Right lobe of liver (tissue), 6 donors: Measurements from ENCODE around the gene MCTP2. TPM values are rescaled to one million over a fixed set of nuclear protein-coding genes. Genes with fewer than 3 reads are reported as not detected.
A peak's percentile ranks its signal among the peaks of the same experiment; 100 is the strongest.

Experiments used
- ATAC-seq, 4 donors: fragments of 200-7000 bp; cut with Tn5 transposase; one replicate each; pipeline ENCODE4 v1.9.1; 2020; ENCODE audit warnings: mild to moderate bottlenecking in 4 of 4, moderate library complexity in 4 of 4
- DNase-seq, 3 donors: peaks; one replicate each; pipeline ENCODE4 v3.0.0-alpha.2; 2020
- H3K27ac ChIP-seq, 3 donors: fragments of 200-600 bp; one replicate each; pipeline ENCODE4 v1.8.0; 2022
- H3K27me3 ChIP-seq, 2 donors: fragments of 200-600 bp; one replicate each; pipeline ENCODE4 v1.8.0; 2022
- H3K36me3 ChIP-seq, 4 donors: fragments of 200-600 bp; sonication (generic) in 1 of 4; one replicate each; pipeline versions ENCODE4 v1.5.1 to v1.8.0; 2017 to 2022; ENCODE audit warnings: control low read depth in 1 of 4
- H3K4me1 ChIP-seq, 4 donors: fragments of 200-600 bp; sonication (generic) in 1 of 4; one replicate each; pipeline versions ENCODE4 v1.5.1 to v1.8.0; 2017 to 2022; ENCODE audit warnings: control low read depth in 1 of 4
- H3K4me3 ChIP-seq, 3 donors: fragments of 200-600 bp; one replicate each; pipeline ENCODE4 v1.8.0; 2022
- H3K9me3 ChIP-seq, 4 donors: fragments of 200-600 bp; sonication (generic) in 1 of 4; one replicate each; pipeline versions ENCODE4 v1.5.1 to v1.8.0; 2017 to 2022; ENCODE audit warnings: control low read depth in 1 of 4
- CTCF ChIP-seq, 4 donors: fragments of 200-600 bp in 3 of 4; fragments of 450-650 bp in 1 of 4; IDR thresholded peaks; one replicate each; pipeline versions ENCODE4 v1.5.1 to v1.8.0; 2016 to 2022; ENCODE audit warnings: antibody characterized with exemption in 4 of 4, mild to moderate bottlenecking in 2 of 4
- POLR2A ChIP-seq: fragments of 450-650 bp; IDR thresholded peaks from one replicate; pipeline ENCODE4 v1.6.1; 2017; ENCODE audit warnings: antibody characterized with exemption, mild to moderate bottlenecking
- WGBS: methylation state at CpG from one replicate; pipeline ENCODE4 v1.1.6; 2018; ENCODE audit warnings: low coverage, low lambda C conversion rate; ENCODE audit not compliant: insufficient coverage; ENCODE audit errors: missing lambda C conversion rate; 5-methylcytosine and 5-hydroxymethylcytosine counted together
- intact Hi-C, 2 donors: fragments of 100-400 bp; cut with DNase I; formaldehyde crosslinking; loops; one replicate each; pipeline versions ENCODE4 v1.11.2 to v1.14.1; 2022
- total RNA-seq, 6 experiments: library from RNA; depleted of rRNA in 2 of 6; stranded (reverse); fragments of >200 nt in 2 of 6; fragmentation: NEBNext Ultra II Directional in 3 of 6; extraction: Animal tissue kit (Norgen Biotek cat#: 25700) in 3 of 6; gene quantifications; one replicate each; pipeline versions ENCODE4 v1.1.0 to v1.2.4, GENCODE V29; 2016 to 2023
- donor health status: DM: no; HTN: yes; CAD: no.
- donor health status: DM: no; HTN: no; CAD: no.
- donor health status: DM: no; HTN: no; CAD: no.
- donor health status: DM: no; HTN: yes; CAD: no.
- donor health status: DM: no; HTN: yes; CAD: no.

MCTP2 gene
- total RNA-seq, 6 experiments from 2014 or later: 1.8 to 5.3 (median 2.9) TPM

GRCh38 chr15:94421706-94422105, 190.3 kb downstream of the MCTP2 start:
- DNase-seq: no peak
- WGBS: 38% methylated on average over 1 of the region's 1 CpG

GRCh38 chr15:94432279-94432678, 200.9 kb downstream of the MCTP2 start:
- TF ChIP-seq CTCF (IDR thresholded peaks at IDR 0.05): no peak
- TF ChIP-seq POLR2A: no peak
- no peaks in the 10 kb centered on the region for H3K36me3 ChIP-seq
- H3K4me3 ChIP-seq: no peak overlapping the region
- 45% methylated on average over 1 of the region's 1 CpG for WGBS
- no peaks in the 10 kb centered on the region for H3K4me1 ChIP-seq
- no peaks in the 10 kb centered on the region for H3K9me3 ChIP-seq
- no peak for DNase-seq
- H3K27ac ChIP-seq: no peak overlapping the region
- intact Hi-C loops: no loop called here
- H3K27me3 ChIP-seq: no peaks in the 10 kb centered on the region
- ATAC-seq: no peak

More at GRCh38 chr15:94421706-94422105, 190.3 kb downstream of the MCTP2 start:
- no peak for ATAC-seq
- no peak for TF ChIP-seq POLR2A
- no peak for TF ChIP-seq CTCF (IDR thresholded peaks at IDR 0.05)
- Histone ChIP-seq H3K27ac (no peak overlapping the region), H3K9me3 (no peaks in the 10 kb centered on the region), H3K4me1 (no peaks in the 10 kb centered on the region), H3K27me3 (no peaks in the 10 kb centered on the region), H3K4me3 (no peak overlapping the region), H3K36me3 (no peaks in the 10 kb centered on the region)
- intact Hi-C loops: no loop called here

- Histone ChIP-seq H3K36me3 (no peaks in the 10 kb centered on the region), H3K27me3 (no peaks in the 10 kb centered on the region), H3K27ac (no peak overlapping the region), H3K4me1 (no peaks in the 10 kb centered on the region), H3K4me3 (no peak overlapping the region), H3K9me3 (no peaks in the 10 kb centered on the region)
- 71% methylated on average over 3 of the region's 3 CpGs for WGBS
- TF ChIP-seq CTCF (IDR thresholded peaks at IDR 0.05) (no peak), POLR2A (no peak)
- ATAC-seq (no peak), DNase-seq (no peak)
- intact Hi-C loops: no loop called here
These were observed 207.8 kb downstream of the MCTP2 start for GRCh38 chr15:94439158-94439557.

- Histone ChIP-seq H3K9me3 (no peaks in the 10 kb centered on the region), H3K27ac (no peak overlapping the region), H3K4me3 (no peak overlapping the region), H3K27me3 (no peaks in the 10 kb centered on the region), H3K36me3 (no peaks in the 10 kb centered on the region), H3K4me1 (no peaks in the 10 kb centered on the region)
- peak in 1 of 4 donors; percentile 23 for ATAC-seq
- 65% methylated on average over 3 of the region's 3 CpGs for WGBS
- TF ChIP-seq POLR2A (no peak), CTCF (IDR thresholded peaks at IDR 0.05) (no peak)
- intact Hi-C loops: no loop called here
- DNase-seq: no peak
These were observed 210.4 kb downstream of the MCTP2 start for GRCh38 chr15:94441760-94442159.

GRCh38 chr15:94442480-94442879, 211.1 kb downstream of the MCTP2 start:
- no peaks in the 10 kb centered on the region for H3K9me3 ChIP-seq
- TF ChIP-seq CTCF (IDR thresholded peaks at IDR 0.05): no peak
- no peak for TF ChIP-seq POLR2A
- ATAC-seq (no peak), DNase-seq (no peak)
- H3K4me1 ChIP-seq: no peaks in the 10 kb centered on the region
- no peaks in the 10 kb centered on the region for H3K36me3 ChIP-seq
- 15% methylated on average over 1 of the region's 1 CpG for WGBS
- no peak overlapping the region for H3K27ac ChIP-seq
- no peaks in the 10 kb centered on the region for H3K27me3 ChIP-seq
- H3K4me3 ChIP-seq: no peak overlapping the region
- intact Hi-C loops: no loop called here
